GM19239 (cell line): ENCODE results near the gene SRPX2.

Source experiments
- DNase-seq: peaks from one replicate; pipeline ENCODE4 v3.0.0; 2011; ENCODE audit warnings: low spot score; ENCODE audit not compliant: insufficient read length
- FAIRE-seq: peaks from 2 replicates; lab custom pipeline; 2011; peaks lifted over from hg19 to GRCh38; lab: Jason Lieb, UNC

Gene SRPX2, protein sequence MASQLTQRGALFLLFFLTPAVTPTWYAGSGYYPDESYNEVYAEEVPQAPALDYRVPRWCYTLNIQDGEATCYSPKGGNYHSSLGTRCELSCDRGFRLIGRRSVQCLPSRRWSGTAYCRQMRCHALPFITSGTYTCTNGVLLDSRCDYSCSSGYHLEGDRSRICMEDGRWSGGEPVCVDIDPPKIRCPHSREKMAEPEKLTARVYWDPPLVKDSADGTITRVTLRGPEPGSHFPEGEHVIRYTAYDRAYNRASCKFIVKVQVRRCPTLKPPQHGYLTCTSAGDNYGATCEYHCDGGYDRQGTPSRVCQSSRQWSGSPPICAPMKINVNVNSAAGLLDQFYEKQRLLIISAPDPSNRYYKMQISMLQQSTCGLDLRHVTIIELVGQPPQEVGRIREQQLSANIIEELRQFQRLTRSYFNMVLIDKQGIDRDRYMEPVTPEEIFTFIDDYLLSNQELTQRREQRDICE

GRCh38 chrX:100643956-100644860, at the start of gene SRPX2:
TSS of gene SRPX2 (plus strand) at chrX:100644199. CDS start at chrX:100646323, 2,124 bp downstream.
- DNase-seq: no peak
- FAIRE-seq: no peak

DNA sequence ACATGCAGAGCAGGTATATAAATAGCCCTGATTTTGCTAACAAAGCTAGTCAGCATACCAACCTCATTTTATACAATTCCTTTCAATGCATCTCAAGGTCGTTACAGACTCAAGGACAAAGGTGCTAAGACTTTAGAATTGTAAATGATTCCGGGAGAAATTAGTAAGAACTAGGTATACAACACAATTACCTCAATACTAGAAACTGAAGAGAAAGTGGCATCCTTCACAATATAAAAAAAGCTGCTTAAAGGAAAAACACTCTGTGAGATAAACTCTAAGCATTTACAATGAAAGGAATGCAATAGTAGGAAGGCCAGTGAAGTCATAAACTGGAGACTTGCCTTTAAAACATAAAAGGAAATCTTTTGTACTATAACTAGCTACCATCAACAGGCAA, 47.4 kb upstream of the SRPX2 start:
- FAIRE-seq (no peak), DNase-seq (no peak)

DNA sequence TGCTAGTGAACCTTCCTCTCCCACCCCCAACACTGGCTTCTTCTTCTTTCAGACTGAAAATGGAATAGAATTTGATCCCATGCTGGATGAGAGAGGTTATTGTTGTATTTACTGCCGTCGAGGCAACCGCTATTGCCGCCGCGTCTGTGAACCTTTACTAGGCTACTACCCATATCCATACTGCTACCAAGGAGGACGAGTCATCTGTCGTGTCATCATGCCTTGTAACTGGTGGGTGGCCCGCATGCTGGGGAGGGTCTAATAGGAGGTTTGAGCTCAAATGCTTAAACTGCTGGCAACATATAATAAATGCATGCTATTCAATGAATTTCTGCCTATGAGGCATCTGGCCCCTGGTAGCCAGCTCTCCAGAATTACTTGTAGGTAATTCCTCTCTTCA, 44.5 kb upstream of the SRPX2 start:
- DNase-seq: no peak
- FAIRE-seq: no peak

GRCh38 chrX:100600340-100600739, 43.7 kb upstream of the SRPX2 start:
- FAIRE-seq: no peak
- DNase-seq: no peak

DNA sequence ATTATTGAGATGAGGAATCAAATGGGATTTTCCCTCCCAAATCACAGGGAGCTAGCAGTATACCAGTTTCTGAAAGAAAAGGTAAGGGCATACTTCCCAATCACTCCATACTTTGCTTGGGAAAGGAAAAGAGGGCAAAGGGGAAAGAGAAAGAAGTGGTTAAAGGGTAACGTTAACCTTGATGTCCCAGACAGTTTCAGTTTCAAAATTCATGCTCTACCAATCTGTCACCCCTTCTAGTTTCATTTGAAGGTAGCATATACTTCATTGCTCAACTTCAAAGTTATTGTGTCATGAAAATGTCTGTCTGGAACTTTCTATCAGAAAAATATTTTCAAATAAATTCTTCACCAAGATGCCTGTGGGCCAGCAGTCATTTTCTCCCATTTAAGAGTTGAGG, 43.2 kb upstream of the SRPX2 start:
- FAIRE-seq (no peak), DNase-seq (no peak)

- peak; percentile 40 for FAIRE-seq
- no peak for DNase-seq
Measured at GRCh38 chrX:100606753-100607152, 37.2 kb upstream of the SRPX2 start.

GRCh38 chrX:100609591-100609990, 34.4 kb upstream of the SRPX2 start:
- no peak for FAIRE-seq
- DNase-seq: no peak

DNA sequence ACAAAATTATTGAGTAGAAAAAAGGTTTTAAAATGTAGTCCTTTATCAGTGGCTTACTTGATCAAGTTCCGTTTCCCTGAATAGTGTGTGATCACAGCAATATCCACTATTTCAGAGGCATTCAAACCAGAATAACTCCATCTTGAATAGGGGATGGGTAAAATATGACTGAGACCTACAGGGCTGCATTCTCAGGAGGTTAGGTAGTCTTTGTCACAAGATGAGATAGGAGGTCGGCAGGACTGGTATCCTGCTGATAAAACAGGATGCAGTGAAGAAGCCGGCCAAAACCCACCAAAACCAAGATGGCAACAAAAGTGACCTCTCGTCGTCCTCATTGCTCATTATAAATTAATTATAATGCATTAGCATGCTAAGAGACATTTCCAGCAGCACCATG, 32.0 kb upstream of the SRPX2 start:
- FAIRE-seq: no peak
- no peak for DNase-seq

- DNase-seq (no peak), FAIRE-seq (peak; percentile 87)
Measured at GRCh38 chrX:100615005-100615404, 29.0 kb upstream of the SRPX2 start.

GRCh38 chrX:100623001-100623400, 21.0 kb upstream of the SRPX2 start:
- no peak for DNase-seq

DNA sequence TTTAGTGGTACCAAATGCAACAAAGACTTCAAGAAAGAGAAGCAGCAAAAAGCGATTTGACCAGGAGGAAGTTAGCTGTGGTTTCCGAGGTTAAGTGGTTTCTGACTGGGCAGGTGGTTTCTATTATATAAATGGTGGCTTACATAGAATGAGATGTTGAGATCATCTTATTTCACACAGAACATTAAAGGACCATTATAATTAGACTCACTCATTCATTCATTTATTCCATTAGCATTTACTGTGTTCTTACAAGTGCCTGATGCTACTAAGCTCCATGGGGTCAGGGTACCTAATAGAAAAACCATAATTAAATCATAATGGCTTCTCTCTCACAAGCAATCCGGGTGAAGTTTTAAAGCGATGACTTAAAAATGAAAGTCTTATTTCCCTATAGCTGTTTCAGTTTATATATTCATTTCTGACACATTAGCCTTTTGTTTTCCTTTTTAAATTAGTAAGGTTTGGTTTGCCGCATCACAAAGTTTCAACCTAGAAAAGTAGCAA, 18.0 kb upstream of the SRPX2 start:
- DNase-seq: peak; percentile 4
- FAIRE-seq: peak; percentile 49

More at GRCh38 chrX:100623001-100623400, 21.0 kb upstream of the SRPX2 start:
- FAIRE-seq: no peak

DNA sequence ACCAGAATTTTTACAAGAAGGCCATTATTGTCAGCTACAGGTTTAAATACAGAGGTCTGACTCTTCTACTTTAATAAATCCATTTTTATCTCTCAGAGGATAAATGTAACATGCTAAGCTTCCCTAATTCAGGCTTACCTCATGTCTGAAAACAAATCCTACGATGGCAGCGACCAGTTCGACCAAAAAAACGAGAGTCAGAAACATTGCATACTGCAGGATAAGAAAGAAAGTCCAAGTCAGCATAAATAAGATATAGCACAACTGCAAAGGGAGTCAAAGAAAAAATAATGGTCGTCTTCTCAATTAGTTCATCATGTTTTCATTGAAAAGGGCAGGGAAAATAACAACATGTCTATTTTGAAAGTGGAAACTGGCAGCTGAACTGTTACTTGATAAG, 9.0 kb upstream of the SRPX2 start:
- DNase-seq (no peak), FAIRE-seq (no peak)

DNA sequence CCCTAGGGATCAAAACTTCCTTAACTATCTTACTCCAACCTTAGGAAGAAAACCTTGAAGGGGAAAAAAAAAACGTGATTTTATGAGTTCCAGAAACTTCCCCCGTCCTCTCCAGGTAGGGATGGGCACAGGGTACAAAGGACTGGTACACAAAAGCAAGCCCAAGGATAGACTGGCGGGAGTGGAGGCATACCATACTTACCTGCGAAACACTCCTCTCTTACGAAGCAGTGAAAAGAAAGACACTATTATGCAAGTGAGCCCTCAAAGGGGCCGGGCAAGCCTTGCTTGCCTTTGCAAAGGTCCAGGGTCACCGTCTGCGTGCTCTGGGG, 8.0 kb upstream of the SRPX2 start:
- DNase-seq (no peak), FAIRE-seq (no peak)

- DNase-seq (peak; percentile 9), FAIRE-seq (peak; percentile 75)
Measured at GRCh38 chrX:100636321-100636991, 7.5 kb upstream of the SRPX2 start, which contains the start of gene TSPAN6. TSS of gene TSPAN6 (minus strand) at chrX:100636806. CDS start at chrX:100636694, 112 bp downstream.

DNA sequence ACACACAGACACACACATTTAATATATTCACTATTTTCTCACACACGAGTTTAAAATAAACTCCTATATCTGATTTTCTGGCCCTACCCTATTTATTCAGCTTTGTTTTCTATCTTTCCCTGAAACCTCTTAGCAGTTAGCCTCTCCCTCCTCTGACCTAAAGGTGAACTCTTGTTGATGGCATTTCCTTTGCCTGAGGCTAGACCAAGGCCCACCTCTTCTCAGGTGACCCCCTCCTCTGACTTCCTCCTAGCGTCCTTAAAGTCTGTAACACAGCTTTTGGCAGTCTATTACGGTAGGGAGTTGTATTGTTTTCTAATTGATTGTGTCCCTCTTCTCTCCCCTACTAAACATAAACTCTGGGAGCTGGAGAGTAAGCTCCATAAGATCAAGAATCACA, 1.7 kb upstream of the SRPX2 start:
- FAIRE-seq (no peak), DNase-seq (no peak)

- FAIRE-seq (no peak), DNase-seq (no peak)
Measured at GRCh38 chrX:100643212-100643611, 787 bp upstream of the SRPX2 start.

DNA sequence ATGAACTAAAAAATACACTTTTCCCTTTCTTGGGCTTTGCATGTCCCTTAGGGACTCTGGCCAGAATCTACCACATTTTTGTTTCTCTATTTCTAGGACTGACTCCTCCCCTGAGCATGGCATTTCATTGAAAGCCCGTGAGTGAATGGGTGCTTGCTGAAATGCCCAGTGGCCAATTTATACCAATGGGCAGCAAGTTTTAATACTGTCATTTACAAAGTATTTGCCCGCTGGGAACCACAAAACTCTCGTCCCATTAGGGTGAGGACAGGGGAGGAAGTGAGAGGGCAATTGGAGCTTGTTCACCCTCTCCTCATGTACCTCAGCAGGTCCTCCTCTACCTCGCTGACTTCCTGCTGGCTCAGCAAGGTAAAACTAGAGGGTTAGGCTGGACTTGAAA, 1.1 kb downstream of the SRPX2 start:
- DNase-seq (no peak), FAIRE-seq (no peak)

GRCh38 chrX:100647095-100647494, 3.1 kb downstream of the SRPX2 start:
- FAIRE-seq: no peak
- no peak for DNase-seq

GRCh38 chrX:100647739-100648138, 3.7 kb downstream of the SRPX2 start:
- no peak for DNase-seq

More at GRCh38 chrX:100647739-100648138, 3.7 kb downstream of the SRPX2 start:
- FAIRE-seq: no peak
